ENCODE data around the gene MAVS. TPM values are rescaled to one million over a fixed set of nuclear protein-coding genes. Genes with fewer than 3 reads are reported as not detected.

MAVS gene
- total RNA-seq, 1 experiment from 2014 or later, result 32.3 TPM

- POLR2A ChIA-PET, result interaction anchor here (0.7 kb wide), 1 partner anchor 225 kb away, joined by 5 read pairs; no protein-coding TSS in a partner anchor
- Histone ChIP-seq H3K36me3 (ENCODE audit: control insufficient read depth, insufficient read depth, low read length) (no peaks in the 10 kb centered on the region), H3K27me3 (ENCODE audit: control insufficient read depth, insufficient read depth, low read length) (no peaks in the 10 kb centered on the region), H3K9me3 (ENCODE audit: control insufficient read depth, insufficient read depth, low read depth, low read length) (no peaks in the 10 kb centered on the region), H3K27ac (ENCODE audit: low read length) (no peak overlapping the region), H3K4me3 (ENCODE audit: low read depth in 2 of 2, low read length in 2 of 2) (no peak overlapping the region), H3K4me1 (ENCODE audit: control insufficient read depth, insufficient read depth, low read length) (peaks cover 52% of the 10 kb centered on the region)
- DNase-seq (ENCODE audit: low read depth, low spot score), result no peak
- CTCF ChIA-PET, result no interaction called here
- TF ChIP-seq CTCF (IDR thresholded peaks at IDR 0.05), result no peak
- no peak for TF ChIP-seq TCF7L2 (IDR thresholded peaks at IDR 0.05; ENCODE audit: low read depth, low read length)
- no peak for TF ChIP-seq REST (IDR thresholded peaks at IDR 0.05; ENCODE audit: insufficient read depth in 1 of 2, low read depth in 2 of 2, low read length in 1 of 2)
- TF ChIP-seq POLR2AphosphoS5 (IDR thresholded peaks at IDR 0.05; ENCODE audit: low read depth, low read length), result no peak
- TF ChIP-seq SIN3A (IDR thresholded peaks at IDR 0.05; ENCODE audit: borderline replicate concordance, insufficient read depth, low read depth, low read length), result no peak
- in situ Hi-C loops (cut with HindIII; ENCODE audit: low pct_unique_long_range_greater_than_20kb, low sequenced_read_pairs) (no loop called here), intact Hi-C loops (cut with micrococcal nuclease; ENCODE audit: unreplicated experiment) (no loop called here)
- no peak for ATAC-seq
- no TSS peak for BruUV-seq (replicated peaks)
Observed at GRCh38 chr20:3901028-3901705, 54.5 kb downstream of the MAVS start.

GRCh38 chr20:3901706-3902440 lies 55.2 kb downstream of the MAVS start:
- CTCF ChIA-PET, result no interaction called here
- intact Hi-C loops (cut with micrococcal nuclease; ENCODE audit: unreplicated experiment), result no loop called here

More at GRCh38 chr20:3901706-3902440, 55.2 kb downstream of the MAVS start:
- Histone ChIP-seq H3K27me3 (ENCODE audit: control insufficient read depth, insufficient read depth, low read length) (no peaks in the 10 kb centered on the region), H3K9me3 (ENCODE audit: control insufficient read depth, insufficient read depth, low read depth, low read length) (no peaks in the 10 kb centered on the region), H3K36me3 (ENCODE audit: control insufficient read depth, insufficient read depth, low read length) (no peaks in the 10 kb centered on the region), H3K27ac (ENCODE audit: low read length) (no peak overlapping the region), H3K4me3 (ENCODE audit: low read depth in 2 of 2, low read length in 2 of 2) (no peak overlapping the region), H3K4me1 (ENCODE audit: control insufficient read depth, insufficient read depth, low read length) (peaks cover 45% of the 10 kb centered on the region)
- POLR2A ChIA-PET, result interaction anchor here (0.7 kb wide), 1 partner anchor 225 kb away, joined by 5 read pairs; no protein-coding TSS in a partner anchor
- in situ Hi-C loops (cut with HindIII; ENCODE audit: low pct_unique_long_range_greater_than_20kb, low sequenced_read_pairs), result no loop called here
- DNase-seq (ENCODE audit: low read depth, low spot score) (no peak), ATAC-seq (no peak)
- TF ChIP-seq SIN3A (IDR thresholded peaks at IDR 0.05; ENCODE audit: borderline replicate concordance, insufficient read depth, low read depth, low read length) (no peak), TCF7L2 (IDR thresholded peaks at IDR 0.05; ENCODE audit: low read depth, low read length) (no peak), REST (IDR thresholded peaks at IDR 0.05; ENCODE audit: insufficient read depth in 1 of 2, low read depth in 2 of 2, low read length in 1 of 2) (no peak), CTCF (IDR thresholded peaks at IDR 0.05) (no peak), POLR2AphosphoS5 (IDR thresholded peaks at IDR 0.05; ENCODE audit: low read depth, low read length) (no peak)
- TSS peak; percentile 50 for BruUV-seq (replicated peaks)

All from Panc1 (cell line).